Measurements from ENCODE around the gene CAMTA1.

Gene CAMTA1

DNA sequence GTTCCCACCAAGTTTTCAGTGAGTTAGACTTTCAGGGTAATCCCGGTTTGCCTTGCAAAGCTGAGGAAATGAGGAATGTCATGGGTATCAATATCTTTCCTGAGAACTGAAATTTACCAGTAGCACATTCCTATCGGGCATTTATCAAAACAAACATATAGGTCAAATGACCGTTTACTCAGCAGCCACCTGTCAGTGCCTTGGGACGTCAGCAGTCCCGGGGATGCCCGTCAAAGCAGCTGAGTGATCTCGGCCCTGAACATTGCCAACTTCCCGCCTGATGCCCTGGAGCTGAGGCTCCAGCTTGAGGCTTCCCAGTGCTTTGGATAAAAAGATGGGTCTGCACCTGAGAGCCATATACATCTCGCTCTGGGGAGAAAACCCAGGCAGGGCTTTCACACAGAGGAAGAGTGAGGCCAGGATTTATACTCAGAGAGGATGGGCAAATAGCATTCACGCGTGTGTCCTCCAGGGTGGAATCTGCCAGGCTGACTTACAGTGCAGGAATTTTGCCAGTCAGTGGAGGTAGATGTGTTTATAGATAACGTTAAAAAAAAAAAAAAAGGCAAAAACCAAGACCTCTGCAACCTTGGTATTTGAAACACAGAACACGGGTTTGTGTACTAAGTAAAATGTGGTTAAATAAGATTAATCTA lies 550.1 kb downstream of the CAMTA1 start:
- no peak for DNase-seq

DNA sequence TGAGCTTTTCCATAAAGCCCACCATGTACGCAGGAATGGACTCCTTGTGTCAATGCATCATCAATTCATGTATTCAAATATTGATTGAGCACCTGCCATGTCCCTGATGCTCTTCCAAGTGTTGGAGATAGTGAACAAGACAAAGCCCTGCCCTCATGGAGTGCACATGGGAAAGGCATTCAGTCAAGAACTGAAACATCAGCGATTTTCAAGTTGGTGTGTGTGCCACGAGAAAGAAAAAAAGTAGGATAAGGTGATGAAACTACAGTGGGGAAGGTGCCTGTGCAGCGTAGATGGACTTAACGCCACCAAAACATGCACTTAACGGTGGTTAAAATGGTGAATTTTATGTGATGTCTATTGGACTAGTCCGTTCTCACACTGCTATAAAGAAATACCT lies 553.2 kb downstream of the CAMTA1 start:
- DNase-seq: no peak

DNA sequence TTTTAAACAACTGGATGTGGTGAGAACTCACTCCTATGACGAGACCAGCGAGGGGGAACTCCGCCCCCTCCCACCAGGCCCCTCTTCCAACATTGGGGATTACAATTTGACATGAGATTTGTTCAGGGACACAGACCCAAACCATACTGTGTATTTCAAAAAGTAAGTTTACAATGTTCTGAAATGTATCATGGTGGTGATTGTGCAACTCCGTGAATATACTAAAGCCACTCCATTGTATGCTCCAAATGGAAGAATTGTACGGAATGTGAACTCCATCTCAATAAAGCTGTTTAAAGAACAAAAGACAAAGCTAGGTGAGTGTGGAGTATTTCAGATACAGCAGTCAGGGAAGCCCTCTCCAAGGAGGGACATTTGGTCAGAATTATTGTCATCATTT lies 553.8 kb downstream of the CAMTA1 start:
- DNase-seq: no peak

DNA sequence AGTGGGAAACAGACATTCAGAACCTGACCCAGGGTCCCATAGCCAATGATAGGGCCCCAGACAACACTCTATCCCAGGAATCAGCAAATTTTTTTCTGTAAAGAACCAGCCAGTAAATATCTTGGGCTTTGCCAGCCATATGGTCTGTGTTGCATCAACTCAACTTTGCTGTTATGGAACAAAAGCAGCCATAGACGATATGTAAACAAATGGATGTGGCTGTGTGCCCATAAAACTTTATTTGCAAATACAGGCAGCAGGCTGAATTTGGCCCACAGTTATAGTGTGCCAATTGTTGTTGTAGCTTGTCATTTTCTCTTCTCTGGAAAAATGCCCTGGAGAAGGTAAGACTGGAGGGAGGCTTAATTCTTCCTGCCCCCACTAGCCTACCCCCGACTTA lies 554.7 kb downstream of the CAMTA1 start:
- no peak for DNase-seq

DNA sequence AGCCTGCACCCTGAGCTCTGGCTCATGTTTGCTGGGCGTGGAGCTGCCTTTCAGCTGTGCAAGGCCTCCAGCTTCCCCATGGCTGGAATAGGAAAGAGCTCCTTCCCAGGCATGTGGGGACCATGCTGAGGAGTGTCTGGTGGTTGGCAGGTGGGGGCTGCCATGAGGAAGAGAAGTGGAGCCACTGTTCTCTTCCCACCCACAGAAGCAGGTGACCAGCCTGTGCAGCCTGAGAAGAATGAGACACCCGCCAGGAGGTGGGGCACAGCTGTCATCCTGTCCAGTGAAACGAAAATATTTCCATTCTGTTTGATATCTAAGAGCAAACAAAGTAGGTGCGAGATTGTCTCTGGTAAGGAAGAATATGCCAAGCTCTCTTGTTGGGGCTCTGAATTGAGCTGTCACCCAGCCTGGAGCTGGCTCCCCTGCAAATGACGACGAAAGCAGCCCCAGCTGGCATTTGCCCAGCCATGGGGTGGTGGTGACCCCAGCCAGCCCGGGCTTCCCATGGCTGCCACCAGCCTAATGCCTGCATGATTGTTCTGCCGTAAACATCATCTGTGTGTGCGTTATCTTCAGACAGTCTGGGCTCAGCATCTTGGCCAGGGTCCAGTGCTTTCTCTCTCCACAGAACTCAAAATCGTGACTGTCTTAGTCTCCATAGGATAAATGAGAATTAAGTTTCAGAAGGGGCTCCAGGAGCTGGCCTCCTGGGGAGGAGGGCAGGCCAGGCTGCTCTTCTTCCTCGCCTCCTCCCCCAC lies 556.1 kb downstream of the CAMTA1 start:
- no peak for DNase-seq

DNA sequence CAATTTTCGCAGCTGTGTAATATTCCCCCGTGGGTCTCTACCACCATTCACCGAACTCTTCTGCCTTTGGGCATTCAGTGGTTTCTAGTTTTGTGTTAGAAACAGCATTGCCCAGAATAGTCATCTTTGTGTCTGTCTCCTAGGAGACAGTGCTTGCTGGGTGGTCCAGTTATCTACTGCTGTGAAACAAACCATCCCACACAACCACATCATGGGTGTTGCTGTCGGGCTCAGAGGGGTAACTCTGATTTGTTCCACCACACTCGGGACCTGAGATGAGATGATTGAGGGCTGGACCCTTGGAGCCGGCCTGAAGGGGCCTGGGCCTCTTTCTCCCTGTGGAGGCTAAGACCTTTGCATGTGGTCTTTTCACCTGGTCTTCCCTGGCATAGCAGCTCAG lies 558.6 kb downstream of the CAMTA1 start:
- no peak for DNase-seq

DNA sequence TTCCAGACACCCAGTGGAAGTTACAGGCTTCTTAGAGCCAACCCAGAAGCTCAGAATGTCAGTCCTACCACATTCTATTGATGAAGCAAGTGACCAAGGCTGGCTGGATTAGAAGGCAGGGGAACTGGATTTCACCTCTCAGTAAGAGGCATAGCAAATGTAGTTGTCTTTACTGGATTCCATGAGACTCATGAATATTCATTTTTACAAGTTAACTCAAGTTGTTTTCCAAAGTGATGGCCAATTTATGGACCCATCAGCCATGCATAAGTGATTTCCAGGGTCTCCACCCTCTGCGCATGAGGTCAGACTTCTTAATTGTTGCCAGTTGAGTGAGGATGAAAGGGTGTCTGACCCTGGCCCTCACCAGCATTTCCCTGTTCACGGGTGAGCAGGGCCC lies 559.0 kb downstream of the CAMTA1 start:
- no peak for DNase-seq

DNA sequence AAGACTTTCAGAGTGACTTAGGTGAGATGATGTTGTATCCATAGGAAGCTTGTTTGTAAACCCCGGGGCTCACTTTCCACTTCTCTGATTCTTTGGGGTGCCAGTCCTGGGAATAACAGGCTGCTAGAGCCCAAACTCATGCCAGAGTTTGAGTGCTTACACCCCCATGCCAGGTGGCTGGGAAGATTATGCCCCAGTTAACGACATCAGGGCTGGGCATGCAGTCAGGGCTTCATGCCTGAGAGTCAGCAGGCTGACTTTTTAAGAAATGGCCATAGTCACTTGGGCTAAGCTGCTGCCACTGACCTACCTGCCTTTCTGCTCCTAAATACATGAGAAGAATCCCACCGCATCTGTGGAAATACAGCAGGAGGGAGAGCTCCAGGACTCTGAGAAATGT lies 560.3 kb downstream of the CAMTA1 start:
- no peak for DNase-seq

DNA sequence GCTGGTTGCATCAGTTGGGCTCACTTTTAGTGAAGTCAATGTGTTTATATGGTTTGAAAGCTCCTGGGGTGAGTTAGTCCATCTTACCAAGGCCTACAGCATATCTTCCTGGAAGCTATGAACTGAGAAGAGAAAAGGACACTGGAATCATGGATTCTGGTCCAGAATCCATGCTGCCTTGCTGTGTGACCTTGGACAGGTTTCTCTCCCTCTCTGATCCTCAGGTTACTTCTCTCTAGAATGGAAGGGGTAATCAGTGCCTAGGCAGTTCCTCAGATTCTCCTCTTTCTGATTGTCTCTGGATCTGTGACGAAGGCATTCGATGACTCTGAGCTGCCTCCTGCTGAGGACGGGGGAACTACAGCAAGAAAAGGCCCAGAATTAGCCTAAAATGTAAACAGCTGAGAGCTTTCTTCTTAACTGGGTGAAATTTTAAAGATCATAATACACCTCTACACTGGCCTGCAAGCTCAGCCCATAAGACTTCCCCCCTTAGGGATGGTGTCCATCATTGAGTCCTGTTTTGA lies 560.9 kb downstream of the CAMTA1 start:
- no peak for DNase-seq

DNA sequence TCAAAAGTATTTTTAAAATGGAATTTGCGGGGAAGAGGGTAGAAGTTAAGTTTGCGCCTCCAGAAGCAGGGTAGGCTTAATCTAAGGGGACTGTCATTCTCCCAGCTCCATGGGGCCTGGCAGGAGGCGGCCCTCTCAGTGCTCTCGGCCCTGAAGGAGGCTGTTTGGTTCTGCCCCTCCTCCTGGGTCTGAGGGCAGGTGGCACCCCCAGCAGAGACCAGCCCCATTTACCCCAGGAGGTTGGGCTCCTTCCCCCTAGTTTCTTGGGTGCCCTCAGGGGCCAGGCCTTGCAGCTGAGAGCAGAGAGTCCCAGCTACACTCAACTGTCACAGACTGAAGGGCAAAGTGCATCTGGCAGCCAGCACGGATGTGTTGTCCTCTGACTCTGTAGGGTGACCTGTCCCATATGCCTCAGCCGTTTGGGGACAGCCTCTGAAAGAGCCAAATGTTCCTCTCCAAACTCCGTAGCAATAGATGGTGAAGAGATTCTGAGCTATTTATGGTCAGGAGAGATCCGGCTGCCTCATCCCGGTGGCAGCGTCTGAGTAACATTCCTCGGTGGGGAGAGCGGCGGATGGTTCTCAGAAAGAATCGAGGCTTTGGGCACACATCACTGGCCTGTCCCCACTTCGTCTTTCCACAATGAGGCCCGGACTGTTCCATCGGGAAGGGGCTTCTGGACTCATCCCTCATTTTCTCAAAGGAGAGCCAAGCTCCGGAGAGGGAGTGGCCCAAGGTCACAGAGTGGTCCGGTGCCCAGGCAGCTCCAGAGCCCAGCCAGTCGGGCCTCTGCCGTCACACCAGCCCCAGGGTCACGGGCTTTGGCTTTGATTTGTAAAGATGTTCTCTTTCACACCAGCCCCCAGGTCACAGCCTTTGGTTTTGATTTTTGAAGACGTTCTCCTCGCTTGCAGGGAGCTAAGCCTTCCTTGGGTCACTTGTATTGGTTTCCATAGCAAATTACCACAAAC lies 561.6 kb downstream of the CAMTA1 start:
- no peak for DNase-seq

DNA sequence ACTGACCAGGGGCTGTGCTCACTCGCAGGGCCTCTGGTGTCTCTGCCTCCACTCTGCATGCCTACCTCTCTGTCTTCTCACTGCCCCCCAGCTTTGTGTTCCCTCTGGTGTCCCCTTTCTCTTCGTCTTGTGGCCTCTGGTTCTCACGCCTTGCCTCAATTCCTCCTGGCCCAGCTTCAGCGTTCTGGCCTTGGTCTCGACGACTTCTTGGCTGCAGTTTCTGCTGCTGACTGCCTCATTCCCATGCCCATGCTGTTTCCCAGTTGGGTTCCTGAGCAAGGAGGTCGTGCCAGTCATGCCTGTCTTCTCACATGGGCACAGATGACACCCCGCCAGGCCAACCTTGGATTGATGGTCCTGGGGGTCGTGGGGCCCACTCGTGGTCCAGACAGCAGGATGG lies 562.8 kb downstream of the CAMTA1 start:
- peak in 1 of 51 donors; percentile 7 for DNase-seq

DNA sequence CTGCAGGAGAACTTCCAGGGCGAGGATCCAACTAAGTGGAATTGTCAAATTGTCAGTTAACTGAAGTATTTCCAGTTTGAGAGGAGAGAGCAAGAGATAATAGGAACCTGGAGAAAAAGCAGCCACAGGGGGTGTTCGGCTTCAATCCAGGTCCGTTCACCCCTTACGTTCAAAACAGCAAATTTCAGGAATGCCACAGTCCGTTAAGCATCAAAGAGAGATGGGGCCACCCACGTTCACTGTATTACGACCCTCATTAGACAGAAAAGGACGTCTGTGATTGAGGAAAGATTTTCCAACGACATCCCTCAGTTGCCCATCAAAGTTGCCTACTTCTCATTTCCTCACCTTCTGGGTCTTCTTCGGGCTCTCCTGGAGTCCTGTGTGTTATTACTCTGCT lies 563.3 kb downstream of the CAMTA1 start:
- DNase-seq: no peak

DNA sequence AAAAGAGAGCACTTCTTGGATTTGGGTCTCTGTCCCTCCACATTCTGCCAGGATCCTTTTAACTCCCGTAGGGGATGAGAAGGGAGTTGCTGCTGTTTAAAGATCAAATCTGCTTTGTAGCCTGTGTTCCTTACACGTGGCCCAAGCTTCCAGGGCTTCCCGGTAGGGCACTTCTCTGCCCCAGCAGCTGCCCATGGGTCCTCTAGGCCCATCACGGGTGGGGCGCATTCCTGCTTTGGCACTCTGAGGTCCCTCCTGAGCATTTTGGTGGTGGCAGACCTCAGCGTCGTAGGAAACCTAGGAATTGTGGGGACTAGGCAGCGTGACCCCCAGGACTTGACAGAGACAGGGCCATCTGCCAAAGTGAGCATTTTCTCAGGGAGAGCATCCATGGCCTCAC lies 565.5 kb downstream of the CAMTA1 start:
- no peak for DNase-seq

DNA sequence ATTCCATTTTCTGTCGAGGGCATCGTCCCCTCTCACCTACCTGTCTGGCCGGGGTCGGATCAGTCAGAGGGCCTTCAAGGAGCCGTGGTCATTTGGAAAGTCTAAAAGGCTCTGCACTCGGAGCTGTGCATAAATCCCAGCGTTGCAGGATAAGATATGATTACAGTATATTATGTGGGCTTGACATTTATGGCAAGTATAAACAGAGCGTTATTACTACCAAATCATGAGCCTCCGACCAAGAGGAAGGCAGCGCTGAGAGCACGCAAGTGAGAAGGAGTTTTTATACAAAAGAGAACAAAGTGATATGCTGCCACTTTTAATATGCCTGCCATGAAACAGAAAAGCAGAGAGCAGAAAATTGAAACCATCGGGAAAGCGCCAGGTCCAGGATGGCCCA lies 566.4 kb downstream of the CAMTA1 start:
- DNase-seq: no peak

DNA sequence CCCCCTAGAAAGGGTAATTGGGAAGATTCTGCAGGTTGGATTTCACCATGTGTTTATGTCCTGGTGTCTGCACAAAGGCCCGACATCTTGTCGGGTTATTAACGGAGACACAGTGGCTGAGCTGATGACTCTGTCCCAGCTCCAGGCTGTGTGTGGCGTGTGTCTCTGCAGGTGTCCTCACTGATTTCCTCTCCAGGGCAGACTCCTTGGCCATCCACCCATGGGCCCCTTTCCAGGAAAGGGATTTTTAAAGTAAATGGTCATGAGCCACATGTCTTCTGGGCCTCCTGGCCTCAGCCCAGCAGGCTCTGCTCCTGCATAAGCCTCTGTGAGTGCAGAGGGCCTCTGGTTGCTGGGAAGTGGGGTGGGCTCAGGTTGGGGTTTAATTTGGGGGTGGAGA lies 567.1 kb downstream of the CAMTA1 start:
- DNase-seq: no peak

DNA sequence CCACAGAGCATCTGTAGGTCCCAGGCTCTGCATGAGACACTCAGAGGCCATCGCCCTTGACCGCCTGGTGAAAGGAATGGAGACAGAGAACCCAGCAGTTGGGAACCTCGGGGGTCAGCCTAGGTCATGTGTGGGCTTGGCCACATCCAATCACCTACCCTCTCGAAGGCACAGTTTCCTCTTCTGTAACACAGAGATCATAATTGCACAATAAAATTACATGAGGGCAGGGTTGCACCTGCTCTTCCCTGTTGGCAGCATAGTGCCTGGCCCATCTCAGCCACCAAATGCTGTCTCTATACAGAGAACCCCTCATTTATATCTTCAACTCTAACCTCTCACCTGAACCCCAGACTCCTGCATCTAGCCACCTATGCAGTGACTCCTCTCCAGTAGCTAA lies 567.7 kb downstream of the CAMTA1 start:
- no peak for DNase-seq

DNA sequence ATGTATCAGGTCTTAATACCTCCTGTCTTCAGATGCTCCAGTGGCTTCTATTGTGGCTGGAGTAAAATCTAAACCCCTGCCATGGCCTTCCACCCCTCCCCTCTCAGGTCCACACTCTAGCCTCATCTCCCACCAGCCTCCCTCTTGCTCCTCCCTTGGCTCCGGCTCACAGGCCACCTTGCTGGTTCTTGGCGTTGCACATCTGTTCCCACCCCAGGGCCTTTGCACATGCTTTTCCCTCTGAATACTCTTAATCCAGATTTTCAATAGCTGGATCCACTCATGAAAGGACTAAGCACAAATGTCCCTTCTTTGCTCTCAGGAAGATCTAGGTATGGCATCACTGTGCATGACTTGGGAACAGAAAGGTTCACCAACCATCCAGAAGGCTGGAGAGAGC lies 570.4 kb downstream of the CAMTA1 start:
- DNase-seq: no peak

DNA sequence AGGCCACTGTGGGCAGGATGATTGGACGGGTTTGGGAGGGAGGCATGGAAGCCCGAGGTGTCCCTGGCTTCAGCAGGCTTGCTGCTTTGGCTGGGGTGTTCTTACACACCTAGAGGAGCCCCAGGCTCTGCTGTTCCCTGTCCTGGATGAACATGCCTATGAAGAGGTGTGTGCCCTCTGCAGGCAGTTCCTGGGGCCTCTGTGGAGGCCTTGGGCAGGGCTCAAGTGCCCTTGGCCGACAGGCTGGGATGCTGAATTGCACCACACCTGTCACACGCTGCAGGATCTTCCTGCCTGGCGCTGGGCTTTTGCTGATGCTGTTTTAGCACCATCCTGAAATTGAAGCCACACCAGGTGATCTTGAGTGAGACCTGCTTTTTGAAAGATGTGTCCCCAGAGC lies 570.8 kb downstream of the CAMTA1 start:
- DNase-seq: no peak

DNA sequence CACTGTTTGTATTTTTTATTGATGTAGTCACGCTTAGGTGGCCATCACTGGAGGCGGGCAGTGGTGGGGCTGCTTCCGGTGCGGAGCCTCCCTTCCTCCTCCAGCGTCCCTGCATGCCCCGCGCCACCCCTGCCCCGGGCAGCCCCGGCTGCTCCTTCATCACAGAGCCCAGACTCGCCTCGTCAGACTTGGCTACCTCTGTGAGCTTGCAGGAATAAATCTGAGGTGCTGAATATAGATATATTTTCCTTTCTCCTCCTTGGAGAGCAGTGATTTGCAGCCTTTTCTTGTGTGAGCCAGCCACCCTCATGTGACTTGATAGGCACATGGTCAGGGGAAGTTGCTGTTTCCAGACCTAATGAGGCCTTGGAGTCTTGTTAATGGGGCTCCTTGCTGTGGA lies 573.2 kb downstream of the CAMTA1 start:
- DNase-seq: no peak

DNA sequence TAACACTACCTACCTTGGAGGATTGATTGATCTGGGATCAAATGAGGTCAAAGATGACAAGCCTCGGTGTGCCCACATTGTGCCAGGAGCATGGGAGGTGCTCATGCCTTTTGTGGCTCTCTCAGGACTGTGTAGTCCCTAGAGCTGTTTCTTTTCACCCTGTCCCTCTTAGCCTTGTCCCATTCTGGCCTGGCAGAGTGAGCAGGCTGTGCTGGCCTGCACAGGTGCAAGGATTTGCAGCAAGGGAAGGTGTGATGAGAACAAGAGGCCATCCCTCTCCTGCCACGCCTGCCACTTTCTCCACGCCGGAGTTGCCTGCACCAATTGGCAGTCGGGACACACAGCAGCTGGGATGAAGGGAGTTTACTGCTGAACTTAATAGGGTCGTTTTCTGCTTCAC lies 575.3 kb downstream of the CAMTA1 start:
- DNase-seq: no peak

DNA sequence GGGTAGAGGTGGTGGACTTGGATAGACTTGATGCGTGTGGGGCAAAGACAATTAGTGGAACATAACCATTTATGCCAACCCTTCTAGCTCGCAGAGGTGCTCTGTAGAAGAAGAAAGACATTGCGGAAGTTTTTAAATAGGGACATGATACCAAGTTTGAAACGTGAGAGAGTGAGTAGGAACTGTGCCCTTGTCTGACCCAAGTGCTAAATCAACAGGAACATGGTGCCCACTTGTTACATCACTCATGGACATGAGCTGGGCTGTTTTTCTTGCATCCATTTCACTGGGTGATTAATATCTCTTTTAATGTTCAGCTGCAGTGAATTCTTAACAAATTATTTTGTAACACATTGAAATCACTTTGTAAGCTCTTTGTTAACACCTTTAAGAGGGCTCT lies 577.7 kb downstream of the CAMTA1 start:
- DNase-seq: no peak

DNA sequence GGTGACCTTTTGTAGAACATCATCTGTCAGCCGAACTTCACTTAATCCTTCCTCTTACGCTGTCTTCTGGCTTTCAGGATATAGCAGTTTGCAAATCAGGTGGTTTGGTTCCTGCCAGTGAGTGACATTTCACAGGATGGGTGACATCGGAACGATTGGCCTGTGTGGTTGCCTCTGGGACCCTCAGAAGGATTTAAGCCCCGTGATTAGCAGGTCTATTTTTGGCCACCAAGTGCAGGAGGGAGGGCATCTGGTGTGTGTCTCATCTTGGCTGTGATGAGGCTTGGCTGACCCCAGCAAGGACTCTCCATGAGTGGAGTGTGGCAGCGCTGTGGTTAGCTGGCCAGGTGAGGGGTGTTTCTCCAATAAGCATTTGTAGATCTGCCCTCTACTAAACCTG lies 578.2 kb downstream of the CAMTA1 start:
- no peak for DNase-seq

Data from hypothalamus (tissue), 51 donors.